Measurements from ENCODE around the gene TMPRSS11E.
"Not testable (repeated sequence)": the region's sequence is repeated elsewhere in the genome, so short reads cannot be mapped to it uniquely, and the experiment has no call there.

TMPRSS11E gene

DNA sequence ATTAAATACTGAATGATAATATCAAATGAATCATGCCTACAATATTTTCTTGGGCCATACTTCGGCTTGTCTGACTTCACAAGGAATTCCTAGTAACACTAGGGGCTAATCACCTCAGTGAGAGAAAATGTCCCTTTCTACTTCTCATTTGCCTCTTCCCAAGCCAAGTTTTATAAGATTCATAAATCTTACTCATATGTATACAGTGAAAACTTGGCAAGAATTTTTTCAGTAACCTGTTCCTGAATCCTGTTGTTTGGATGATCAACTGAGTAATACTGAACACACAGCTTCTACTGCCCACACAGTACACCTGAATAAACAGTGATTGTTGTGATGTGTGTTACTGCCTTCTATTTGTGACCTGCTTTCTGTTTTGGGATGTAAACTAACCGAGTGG lies 16.5 kb downstream of the TMPRSS11E start:
- DNase-seq, result no peak

- DNase-seq, result no peak
These were observed 17.8 kb downstream of the TMPRSS11E start for GRCh38 chr4:68465058-68465457.

GRCh38 chr4:68466185-68466584 lies 18.9 kb downstream of the TMPRSS11E start:
- no peak for DNase-seq

DNA sequence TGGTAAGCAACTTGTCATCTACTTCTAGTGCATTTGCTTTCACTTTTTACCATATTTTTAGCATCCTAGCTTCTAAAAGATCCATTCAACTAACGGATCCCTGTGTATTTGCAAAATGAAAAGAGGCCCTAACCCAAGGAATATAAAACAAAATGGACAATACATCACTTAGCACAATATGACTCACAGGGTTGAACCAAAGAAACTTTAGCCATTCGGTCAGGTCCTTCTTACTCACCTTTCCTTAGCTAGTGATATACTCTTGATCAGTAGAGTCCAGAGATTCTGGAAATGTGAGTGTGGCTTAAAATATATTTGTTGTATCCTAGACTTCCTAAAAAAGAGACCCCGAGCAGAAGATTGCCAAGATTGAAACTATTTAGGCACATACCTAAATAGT lies 19.5 kb downstream of the TMPRSS11E start:
- DNase-seq, result no peak

GRCh38 chr4:68469482-68469881 lies 22.2 kb downstream of the TMPRSS11E start:
- DNase-seq, result no peak

DNA sequence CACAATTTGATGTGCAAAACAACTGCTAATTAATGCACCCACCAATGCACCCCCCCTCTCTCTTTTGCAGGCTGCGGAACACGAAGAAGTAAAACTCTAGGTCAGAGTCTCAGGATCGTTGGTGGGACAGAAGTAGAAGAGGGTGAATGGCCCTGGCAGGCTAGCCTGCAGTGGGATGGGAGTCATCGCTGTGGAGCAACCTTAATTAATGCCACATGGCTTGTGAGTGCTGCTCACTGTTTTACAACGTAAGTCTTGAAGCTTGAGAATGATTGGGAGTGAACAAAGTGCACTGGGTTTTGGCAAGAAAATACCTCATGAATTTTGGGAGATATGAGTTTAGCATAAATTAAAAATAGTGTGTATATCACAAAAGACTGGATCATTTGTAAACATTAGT lies 28.9 kb downstream of the TMPRSS11E start:
- no peak for DNase-seq

DNA sequence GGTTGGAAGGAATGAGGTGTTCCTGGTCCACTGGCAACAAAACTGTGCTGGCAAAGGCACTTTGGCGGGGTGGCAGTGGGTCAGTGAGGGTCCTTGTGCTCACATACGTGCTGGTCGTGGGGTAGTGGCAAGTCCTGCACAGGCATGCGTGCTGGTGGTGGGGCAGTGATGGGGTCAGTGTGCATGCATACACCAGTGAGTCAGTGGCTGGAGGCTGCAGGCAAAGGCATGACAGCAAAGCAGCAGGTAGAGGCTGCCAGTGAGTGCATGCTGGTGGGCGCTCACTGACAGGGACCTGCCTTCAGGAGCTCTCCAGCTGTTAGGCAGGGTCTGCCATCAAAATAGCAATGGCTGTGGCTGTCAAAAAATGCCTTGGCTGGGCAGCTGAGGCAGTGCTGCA lies 42.1 kb downstream of the TMPRSS11E start:
- DNase-seq, result no peak

DNA sequence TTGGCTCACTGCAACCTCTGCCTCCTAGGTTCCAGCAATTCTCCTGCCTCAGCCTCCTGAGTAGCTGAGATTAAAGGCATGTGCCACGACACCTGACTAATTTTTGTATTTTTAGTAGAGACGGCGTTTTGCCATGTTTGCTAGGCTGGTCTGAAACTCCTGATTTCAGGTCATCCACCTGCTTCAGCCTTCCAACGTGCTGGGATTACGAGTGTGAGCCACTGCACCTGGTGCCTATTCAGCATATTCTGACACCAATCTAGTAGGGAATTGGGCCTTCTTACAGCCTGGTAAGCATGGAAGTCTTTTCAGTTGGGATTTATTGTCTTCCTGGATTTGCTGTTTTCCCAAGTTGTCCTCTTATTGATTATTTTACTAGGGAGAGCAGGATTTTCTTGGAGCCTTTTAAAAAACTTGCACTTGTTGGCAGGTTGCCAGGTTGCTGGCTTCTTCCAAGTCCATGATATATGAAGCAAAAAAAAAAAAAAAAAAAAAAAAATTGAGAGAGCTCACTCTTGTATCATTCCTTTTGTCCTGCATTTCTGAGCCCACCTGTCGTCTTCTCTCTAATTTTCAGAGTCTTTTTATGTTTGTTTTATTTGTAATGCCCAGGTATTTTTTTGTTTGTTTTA lies 43.7 kb downstream of the TMPRSS11E start:
- no peak for DNase-seq

DNA sequence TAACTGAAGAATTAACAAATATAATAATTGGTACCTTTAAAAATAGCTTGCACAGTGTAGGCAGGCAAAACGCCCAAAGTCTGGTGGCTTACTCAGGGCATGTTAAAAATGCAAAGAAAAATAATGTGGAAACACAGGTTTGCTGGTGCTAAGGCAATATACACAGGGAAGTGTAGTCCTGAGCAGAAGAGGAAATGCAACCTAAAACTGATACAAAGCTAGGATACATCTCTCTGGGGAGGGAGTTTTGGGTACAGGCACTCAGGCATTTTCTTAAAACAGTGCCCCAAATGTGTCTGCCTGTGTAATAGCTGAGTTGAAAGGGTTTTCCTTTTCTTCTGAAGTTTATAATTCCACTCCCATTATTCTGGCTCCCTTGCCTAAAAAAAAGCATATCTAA lies 47.4 kb downstream of the TMPRSS11E start:
- no peak for DNase-seq

GRCh38 chr4:68498413-68499007 lies 51.2 kb downstream of the TMPRSS11E start:
- peak; percentile 34 for DNase-seq

DNA sequence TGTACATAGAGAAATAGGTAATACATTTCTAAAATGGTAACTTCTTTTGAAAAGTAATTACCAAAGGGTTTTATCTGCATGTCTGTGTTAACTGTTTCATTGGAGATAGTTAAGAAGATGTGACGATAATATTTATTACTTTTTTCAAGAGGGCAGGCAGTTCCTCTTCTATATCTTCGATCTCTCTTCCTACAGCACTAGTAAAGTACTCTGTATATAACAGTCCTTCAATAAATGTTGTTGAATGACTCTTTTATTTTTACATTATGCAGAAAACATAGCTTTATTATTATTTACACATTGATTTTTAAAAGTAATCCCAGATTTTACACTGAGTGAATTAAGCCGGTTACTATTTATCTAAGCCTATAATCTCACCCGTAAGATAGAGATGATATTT lies 51.8 kb downstream of the TMPRSS11E start:
- DNase-seq, result no peak

DNA sequence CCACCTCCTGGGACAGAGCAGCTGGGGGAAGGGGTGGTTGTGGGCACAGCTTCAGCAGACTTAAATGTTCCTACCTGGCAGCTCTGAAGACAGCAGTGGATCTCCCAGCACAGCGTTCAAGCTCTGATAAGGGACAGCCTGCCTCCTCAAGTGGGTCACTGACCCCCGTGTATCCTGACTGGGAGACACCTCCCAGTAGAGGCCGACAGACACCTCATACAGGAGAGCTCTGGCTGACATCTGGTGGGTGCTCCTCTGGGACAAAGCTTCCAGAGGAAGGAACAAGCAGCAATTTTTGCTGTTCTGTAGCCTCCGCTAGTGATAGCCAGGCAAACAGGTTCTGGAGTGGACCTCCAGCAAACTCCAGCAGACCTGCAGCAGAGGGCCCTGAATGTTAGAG lies 56.2 kb downstream of the TMPRSS11E start:
- not testable (repeated sequence) for DNase-seq

DNA sequence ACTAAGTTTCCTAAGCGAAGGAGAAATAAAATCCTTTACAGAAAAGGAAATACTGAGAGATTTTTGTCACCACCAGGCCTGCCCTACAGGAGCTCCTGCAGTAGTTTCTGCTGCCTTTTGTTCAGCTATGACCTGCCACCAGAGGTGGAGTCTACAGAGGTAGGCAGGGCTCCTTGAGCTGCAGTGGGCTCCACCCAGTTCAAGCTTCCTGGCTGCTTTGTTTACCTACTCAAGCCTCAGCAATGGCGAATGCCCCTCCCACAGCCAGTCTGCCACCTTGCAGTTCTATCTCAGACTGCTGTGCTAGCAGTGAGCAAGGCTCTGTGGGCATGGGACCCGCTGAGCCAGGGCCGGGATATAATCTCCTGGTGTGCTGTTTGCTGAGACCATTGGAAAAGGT lies 57.6 kb downstream of the TMPRSS11E start:
- not testable (repeated sequence) for DNase-seq

DNA sequence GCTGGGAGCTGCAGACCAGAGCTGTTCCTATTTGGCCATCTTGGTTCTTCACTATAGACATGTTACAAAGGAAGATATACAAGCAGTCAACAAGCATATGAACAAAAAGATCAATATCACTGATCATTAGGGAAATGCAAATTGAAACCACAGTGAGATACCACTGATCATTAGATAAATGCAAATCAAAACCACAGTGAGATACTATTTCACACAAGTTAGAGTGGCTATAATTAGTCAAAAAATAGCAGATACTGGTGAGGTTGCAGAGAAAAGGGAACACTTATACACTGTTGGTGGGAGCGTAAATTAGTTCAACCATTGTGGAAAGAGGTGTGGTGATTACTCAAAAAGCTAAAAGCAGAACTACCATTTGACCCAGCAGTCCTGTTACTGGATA lies 58.2 kb downstream of the TMPRSS11E start:
- not testable (repeated sequence) for DNase-seq

DNA sequence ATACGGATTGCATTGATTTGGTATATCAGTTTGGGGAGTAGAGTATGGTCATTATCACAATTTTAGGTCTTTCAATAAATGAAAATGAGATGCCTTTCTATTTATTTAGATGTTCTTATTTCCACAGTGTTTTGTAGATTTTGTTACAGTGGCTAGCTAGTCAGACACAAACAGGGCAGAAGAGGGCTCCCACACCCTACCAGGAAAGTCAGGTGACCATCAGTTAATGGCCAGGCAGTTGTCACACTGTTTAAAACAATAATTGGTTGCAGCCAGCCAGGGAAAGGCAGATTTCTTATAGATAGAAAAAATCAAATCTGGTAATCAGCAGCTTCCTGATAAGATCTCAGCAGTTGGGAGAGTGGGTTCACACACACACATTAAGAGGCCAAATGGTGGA lies 71.6 kb downstream of the TMPRSS11E start:
- no peak for DNase-seq

GRCh38 chr4:68520985-68521384 lies 73.7 kb downstream of the TMPRSS11E start:
- no peak for DNase-seq

DNA sequence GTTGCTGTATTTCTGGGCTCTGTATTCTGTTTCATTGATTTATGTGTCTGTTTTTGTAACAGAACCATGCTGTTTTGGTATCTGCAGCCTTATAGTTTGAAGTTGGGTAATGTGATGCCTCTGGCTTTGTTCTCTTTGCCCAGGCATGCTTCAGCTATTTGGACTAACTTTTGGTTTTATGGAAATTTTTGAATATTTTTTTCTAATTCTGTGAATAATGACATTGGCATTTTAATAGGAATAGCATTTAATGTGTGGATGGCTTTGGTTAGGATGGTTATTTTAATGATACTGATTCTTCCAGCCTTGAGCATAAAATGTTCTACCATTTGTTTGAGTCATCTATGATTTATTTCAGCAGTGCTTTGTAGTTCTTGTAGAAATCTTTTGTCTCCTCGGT lies 75.0 kb downstream of the TMPRSS11E start:
- not testable (repeated sequence) for DNase-seq

DNA sequence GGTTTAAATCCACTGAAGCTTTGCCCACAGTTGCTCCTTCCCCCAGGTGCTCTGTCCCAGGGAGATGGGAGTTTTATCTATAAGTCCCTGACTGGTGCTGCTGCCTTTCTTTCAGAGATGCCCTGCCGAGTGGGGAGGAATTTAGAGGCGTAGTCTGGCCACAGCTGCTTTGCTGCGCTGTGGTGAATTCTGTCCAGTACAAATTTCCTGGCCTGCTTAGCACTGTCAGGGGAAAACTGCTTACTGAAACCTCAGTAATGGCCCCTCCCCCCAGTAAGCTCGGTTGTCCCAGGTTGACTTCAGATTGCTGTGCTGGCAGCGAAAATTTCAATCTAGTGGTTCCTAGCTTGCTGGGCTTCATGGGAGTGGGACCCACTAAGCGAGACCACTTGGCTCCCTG lies 88.7 kb downstream of the TMPRSS11E start:
- no peak for DNase-seq

DNA sequence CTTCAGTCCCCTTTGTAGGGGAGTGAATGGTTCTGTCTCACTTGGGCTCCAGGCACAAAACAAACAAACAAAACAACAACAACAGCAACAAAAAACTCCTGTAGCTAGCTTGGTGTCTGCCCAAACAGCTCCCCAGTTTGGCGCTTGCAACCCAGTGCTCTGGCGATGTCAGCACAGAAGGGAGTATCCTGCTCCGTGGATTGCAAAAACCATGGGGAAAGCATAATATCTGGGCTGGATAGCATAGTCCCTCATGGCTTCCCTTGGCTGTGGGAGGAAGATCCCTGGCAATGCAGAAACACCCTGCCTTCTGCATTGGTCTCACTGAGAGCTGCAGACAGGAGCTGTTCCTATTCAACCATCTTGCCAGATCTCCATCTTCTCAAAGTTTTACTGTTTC lies 89.1 kb downstream of the TMPRSS11E start:
- no peak for DNase-seq

DNA sequence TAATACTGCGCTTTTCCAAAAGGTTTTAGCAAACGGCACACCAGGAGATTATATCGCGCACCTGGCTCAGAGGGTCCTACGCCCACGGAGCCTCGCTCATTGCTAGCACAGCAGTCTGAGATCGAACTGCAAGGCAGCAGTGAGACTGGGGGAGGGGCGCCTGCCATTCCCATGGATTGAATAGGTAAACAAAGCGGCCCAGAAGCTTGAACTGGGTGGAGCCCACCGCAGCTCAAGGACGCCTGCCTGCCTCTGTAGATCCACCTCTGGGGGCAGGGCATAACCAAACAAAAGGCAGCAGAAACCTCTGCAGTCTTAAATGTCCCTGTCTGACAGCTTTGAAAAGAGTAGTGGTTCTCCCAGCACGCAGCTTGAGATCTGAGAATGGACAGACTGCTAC lies 95.5 kb downstream of the TMPRSS11E start:
- DNase-seq, result not testable (repeated sequence)

Data from T-helper 9 cell (primary cell).